Stomach (tissue), 9 donors: ENCODE data around the gene SP110. TPM values are rescaled to one million over a fixed set of nuclear protein-coding genes. Genes with fewer than 3 reads are reported as not detected.

Source experiments
- DNase-seq, 2 donors: peaks; one replicate each; pipeline versions ENCODE4 v3.0.0 to v3.0.0-alpha.2; 2013 to 2019
- H3K27ac ChIP-seq, 5 donors: fragments of 200-600 bp in 4 of 5; sonication (generic) in 4 of 5; one replicate each; pipeline ENCODE4 v1.5.1; 2013 to 2019; ENCODE audit warnings: mild to moderate bottlenecking in 1 of 5, moderate library complexity in 1 of 5
- H3K27me3 ChIP-seq, 3 donors: fragments of 200-600 bp; sonication (generic); one replicate each; pipeline ENCODE4 v1.5.1; 2017 to 2019; ENCODE audit warnings: mixed run types in 1 of 3
- H3K36me3 ChIP-seq, 4 donors: fragments of 200-600 bp; sonication (generic); 1 replicate in 3 of 4; 2 replicates in 1 of 4; pipeline ENCODE4 v1.5.1; 2016 to 2019
- H3K4me1 ChIP-seq, 4 donors: fragments of 200-600 bp; sonication (generic); one replicate each; pipeline ENCODE4 v1.5.1; 2016 to 2019
- H3K4me3 ChIP-seq, 4 donors: fragments of 200-600 bp; sonication (generic) in 3 of 4; one replicate each; pipeline ENCODE4 v1.5.1; 2016 to 2019; ENCODE audit warnings: mild to moderate bottlenecking in 1 of 4
- H3K9me3 ChIP-seq, 4 donors: fragments of 200-600 bp; sonication (generic); one replicate each; pipeline ENCODE4 v1.5.1; 2016 to 2019
- EP300 ChIP-seq: sonication (generic); formaldehyde crosslinking; IDR thresholded peaks from one replicate; pipeline ENCODE4 v1.6.1; 2017; ENCODE audit warnings: antibody characterized with exemption
- POLR2A ChIP-seq, 4 donors: fragments of 450-650 bp; IDR thresholded peaks; one replicate each; pipeline ENCODE4 v1.6.1; 2016; ENCODE audit warnings: antibody characterized with exemption in 4 of 4, control low read depth in 2 of 4, mild to moderate bottlenecking in 1 of 4, moderate library complexity in 1 of 4
- POLR2AphosphoS5 ChIP-seq, 3 donors: sonication (generic); formaldehyde crosslinking; IDR thresholded peaks; one replicate each; pipeline ENCODE4 v1.6.1; 2016; ENCODE audit warnings: antibody characterized with exemption in 3 of 3
- WGBS, 5 donors: extraction: QIAGEN DNeasy Blood & Tissue Kit in 3 of 5; methylation state at CpG; one replicate each; pipeline versions ENCODE4 v1.1.5 to v1.1.7; 2013 to 2018; 5-methylcytosine and 5-hydroxymethylcytosine counted together
- intact Hi-C: fragments of 100-400 bp; cut with DNase I; formaldehyde crosslinking; loops from one replicate; pipeline ENCODE4 v1.15.1; 2023; ENCODE audit warnings: low total_unique reads
- polyA plus RNA-seq, 3 donors: library from polyadenylated mRNA; stranded (reverse); fragments of 200-250 nt; gene quantifications; one replicate each; pipeline ENCODE4 v1.2.3, GENCODE V29; 2013
- total RNA-seq, 5 donors: library from RNA; depleted of rRNA; stranded (reverse); fragments of >200 nt; gene quantifications; one replicate each; pipeline versions ENCODE4 v1.1.0 to v1.2.3, GENCODE V29; 2014 to 2016
- TF ChIP-seq, protein P1 (sequence below), 7 experiments: fragments of 450-650 bp in 4 of 7; fragments of 200-600 bp in 3 of 7; sonication (generic) in 3 of 7; IDR thresholded peaks; one replicate each; pipeline ENCODE4 v1.5.1; 2016 to 2019; ENCODE audit warnings: antibody characterized with exemption in 7 of 7, control low read depth in 2 of 7, mild to moderate bottlenecking in 1 of 7
- donor health status: healthy with polysubstance abuse.
- donor health status: Bipolar disorder and iron deficiency.
- donor health status: healthy.

The SP110 gene
- total and polyA plus RNA-seq, 8 donors = 4.6 to 40.4 (median 14.1) TPM

DNA sequence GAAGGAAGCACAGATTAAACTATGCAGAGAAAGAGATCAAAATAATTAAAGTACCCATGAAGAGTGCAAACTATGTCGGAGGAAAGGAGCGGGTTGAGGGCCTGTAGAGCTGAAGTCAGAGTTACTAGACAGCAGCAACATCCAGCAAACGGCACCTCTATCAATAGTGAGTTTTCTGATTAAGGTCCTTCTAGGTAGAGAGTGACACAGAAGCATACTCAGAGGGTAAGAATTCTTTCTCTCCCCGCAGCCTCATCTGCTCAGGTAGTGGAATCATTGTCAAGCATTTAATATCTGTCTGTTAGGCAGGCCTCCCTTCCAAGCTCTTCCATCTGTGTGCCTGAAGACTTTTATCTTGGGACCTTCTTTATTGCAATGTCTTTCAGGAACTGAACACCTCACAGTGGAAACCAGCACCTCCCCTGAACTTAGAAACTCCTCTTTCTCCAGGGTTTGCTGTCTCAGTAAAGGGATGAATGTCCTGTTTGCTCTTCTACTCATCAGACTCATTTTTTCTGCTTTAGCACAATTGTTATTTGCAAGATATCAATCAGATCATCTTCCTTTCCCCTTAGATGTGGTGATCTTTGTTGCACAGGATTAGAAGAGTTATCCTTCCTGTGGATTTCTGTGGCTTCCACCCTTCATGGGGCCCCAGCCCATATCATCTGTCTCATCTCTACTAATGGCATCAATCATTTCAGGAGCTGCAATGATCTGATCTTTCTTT is 34.5 kb upstream of the SP110 start:
- H3K4me3 ChIP-seq = no peak overlapping the region
- TF ChIP-seq POLR2AphosphoS5 (IDR thresholded peaks at IDR 0.05) (no peak), POLR2A (IDR thresholded peaks at IDR 0.05) (no peak), EP300 (no peak)
- TF ChIP-seq, protein P1, sequence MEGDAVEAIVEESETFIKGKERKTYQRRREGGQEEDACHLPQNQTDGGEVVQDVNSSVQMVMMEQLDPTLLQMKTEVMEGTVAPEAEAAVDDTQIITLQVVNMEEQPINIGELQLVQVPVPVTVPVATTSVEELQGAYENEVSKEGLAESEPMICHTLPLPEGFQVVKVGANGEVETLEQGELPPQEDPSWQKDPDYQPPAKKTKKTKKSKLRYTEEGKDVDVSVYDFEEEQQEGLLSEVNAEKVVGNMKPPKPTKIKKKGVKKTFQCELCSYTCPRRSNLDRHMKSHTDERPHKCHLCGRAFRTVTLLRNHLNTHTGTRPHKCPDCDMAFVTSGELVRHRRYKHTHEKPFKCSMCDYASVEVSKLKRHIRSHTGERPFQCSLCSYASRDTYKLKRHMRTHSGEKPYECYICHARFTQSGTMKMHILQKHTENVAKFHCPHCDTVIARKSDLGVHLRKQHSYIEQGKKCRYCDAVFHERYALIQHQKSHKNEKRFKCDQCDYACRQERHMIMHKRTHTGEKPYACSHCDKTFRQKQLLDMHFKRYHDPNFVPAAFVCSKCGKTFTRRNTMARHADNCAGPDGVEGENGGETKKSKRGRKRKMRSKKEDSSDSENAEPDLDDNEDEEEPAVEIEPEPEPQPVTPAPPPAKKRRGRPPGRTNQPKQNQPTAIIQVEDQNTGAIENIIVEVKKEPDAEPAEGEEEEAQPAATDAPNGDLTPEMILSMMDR (IDR thresholded peaks at IDR 0.05) = no peak
- H3K4me1 ChIP-seq = no peaks in the 10 kb centered on the region
- intact Hi-C loops = no loop called here
- DNase-seq = no peak
- no peak overlapping the region for H3K27ac ChIP-seq
- H3K9me3 ChIP-seq = no peaks in the 10 kb centered on the region
- no peaks in the 10 kb centered on the region for H3K36me3 ChIP-seq
- 76 to 83% (median 82%) methylated on average over 4 of the region's 4 CpGs for WGBS, 5 donors
- H3K27me3 ChIP-seq = no peaks in the 10 kb centered on the region

DNA sequence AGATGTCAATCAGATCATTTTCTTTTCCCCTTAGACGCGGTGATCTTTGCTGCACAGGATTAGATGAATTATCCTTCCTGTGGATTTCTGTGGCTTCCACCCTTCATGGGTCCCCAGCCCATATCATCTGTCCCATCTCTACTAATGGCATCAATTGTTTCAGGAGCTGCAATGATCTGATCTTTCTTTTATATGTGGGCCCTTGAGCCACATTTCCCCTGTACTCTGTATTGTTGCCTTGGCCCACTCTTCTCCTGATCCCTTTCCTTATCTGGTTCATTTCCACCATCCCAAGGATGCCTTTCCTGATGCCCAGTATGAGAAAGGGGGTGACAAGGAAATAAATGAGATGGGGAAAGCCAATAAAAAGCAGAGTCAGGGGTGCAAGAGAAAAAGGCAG is 30.4 kb upstream of the SP110 start:
- no peak overlapping the region for H3K27ac ChIP-seq
- TF ChIP-seq POLR2A (IDR thresholded peaks at IDR 0.05) (no peak), EP300 (no peak), POLR2AphosphoS5 (IDR thresholded peaks at IDR 0.05) (no peak)
- TF ChIP-seq, protein P1 (IDR thresholded peaks at IDR 0.05) = no peak

GRCh38 chr2:230246206-230246605 is 26.4 kb upstream of the SP110 start:
- intact Hi-C loops = no loop called here
- Histone ChIP-seq H3K4me1 (no peaks in the 10 kb centered on the region), H3K27me3 (no peaks in the 10 kb centered on the region), H3K36me3 (no peaks in the 10 kb centered on the region), H3K27ac (no peak overlapping the region), H3K4me3 (no peak overlapping the region), H3K9me3 (no peaks in the 10 kb centered on the region)
- TF ChIP-seq POLR2AphosphoS5 (IDR thresholded peaks at IDR 0.05) = no peak
- no peak for TF ChIP-seq POLR2A (IDR thresholded peaks at IDR 0.05)
- no peak for TF ChIP-seq EP300
- TF ChIP-seq, protein P1 (IDR thresholded peaks at IDR 0.05) = no peak
- DNase-seq = no peak
- WGBS, 5 donors = 55 to 81% (median 75%) methylated on average over 3 of the region's 3 CpGs

More for the DNA sequence above, 30.4 kb upstream of the SP110 start:
- Histone ChIP-seq H3K36me3 (no peaks in the 10 kb centered on the region), H3K9me3 (no peaks in the 10 kb centered on the region), H3K4me3 (no peak overlapping the region), H3K4me1 (no peaks in the 10 kb centered on the region), H3K27me3 (no peaks in the 10 kb centered on the region)
- 86 to 96% (median 91%) methylated on average over 2 of the region's 2 CpGs for WGBS, 5 donors
- intact Hi-C loops = no loop called here
- no peak for DNase-seq

- no peak for TF ChIP-seq POLR2A (IDR thresholded peaks at IDR 0.05)
- TF ChIP-seq POLR2AphosphoS5 (IDR thresholded peaks at IDR 0.05) = no peak
- TF ChIP-seq, protein P1 (IDR thresholded peaks at IDR 0.05) = no peak
- no peak for TF ChIP-seq EP300
- Histone ChIP-seq H3K36me3 (no peaks in the 10 kb centered on the region), H3K4me1 (no peaks in the 10 kb centered on the region), H3K4me3 (no peak overlapping the region), H3K27me3 (no peaks in the 10 kb centered on the region), H3K9me3 (no peaks in the 10 kb centered on the region), H3K27ac (no peak overlapping the region)
- intact Hi-C loops = no loop called here
- 89 to 96% (median 91%) methylated on average over 2 of the region's 2 CpGs for WGBS, 5 donors
- DNase-seq = no peak
Observed at GRCh38 chr2:230244211-230244610, 24.4 kb upstream of the SP110 start.
